GM06990 (cell line): Measurements from ENCODE around the gene COQ8B.
"Not testable (repeated sequence)": the region's sequence is repeated elsewhere in the genome, so short reads cannot be mapped to it uniquely, and the experiment has no call there.

Source experiments
- DNase-seq: peaks from one replicate; pipeline ENCODE4 v3.0.0-alpha.2; 2011; ENCODE audit not compliant: insufficient read length; ENCODE audit errors: extremely low read depth
- H3K27me3 ChIP-seq: replicated peaks from 2 replicates; pipeline ENCODE4 v1.6.0; 2011; ENCODE audit warnings: low read length; ENCODE audit not compliant: control insufficient read depth, insufficient read depth
- H3K36me3 ChIP-seq: 2 replicates; pipeline ENCODE4 v1.5.1; 2011; ENCODE audit warnings: low read length; ENCODE audit not compliant: control insufficient read depth, insufficient read depth
- H3K4me3 ChIP-seq: replicated peaks from 2 replicates; pipeline ENCODE4 v1.5.1; 2011; ENCODE audit warnings: low read depth, mild to moderate bottlenecking, control low read depth, low read length
- CTCF ChIP-seq: IDR thresholded peaks from 2 replicates; pipeline ENCODE4 v1.5.1; 2011; ENCODE audit warnings: low read length, control low read depth, mild to moderate bottlenecking, inconsistent platforms; ENCODE audit not compliant: insufficient read depth, poor library complexity, severe bottlenecking

COQ8B gene

GRCh38 chr19:40716482-40717324 is at the start of gene COQ8B, which contains the start of gene ITPKC:
Gene COQ8B, minus strand, starts transcription at chr19:40716886. Its CDS starts 2,254 bp downstream, at chr19:40714632.
Gene ITPKC, plus strand, starts transcription at chr19:40717112. Its CDS starts 24 bp downstream, at chr19:40717136.
- no peak for TF ChIP-seq CTCF
- Histone ChIP-seq H3K4me3 (peak within 1 kb of the TSS; percentile 82), H3K36me3 (no peaks in the 10 kb centered on the region; the same call in none of the 2 replicates), H3K27me3 (no peaks in the 10 kb centered on the region)
- peak; percentile 95 for DNase-seq

- H3K4me3 ChIP-seq, DNase-seq, H3K27me3 ChIP-seq: not testable (repeated sequence)
- peaks cover 34% of the 10 kb centered on the region for H3K36me3 ChIP-seq
These were observed 49.7 kb upstream of the COQ8B start for GRCh38 chr19:40766385-40766784.

DNA sequence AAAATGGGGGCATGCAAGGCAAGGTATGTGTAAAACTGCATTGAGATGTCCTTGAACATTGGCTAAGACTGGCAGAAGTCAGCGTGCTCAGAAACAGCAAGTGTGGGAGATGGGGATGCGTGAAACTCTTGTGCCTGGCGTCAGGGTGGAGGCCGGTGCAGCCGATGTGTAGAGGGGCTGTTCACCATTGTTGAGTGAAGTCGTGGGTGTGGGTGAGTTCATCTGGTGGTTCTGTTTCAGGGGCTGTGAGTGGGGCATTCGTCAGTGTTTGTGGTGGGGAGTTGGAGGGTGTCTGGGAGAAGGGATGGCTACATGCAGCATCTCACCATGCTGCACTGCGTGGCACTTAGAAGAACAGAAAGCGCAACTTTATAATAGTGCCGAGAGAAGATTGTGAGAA is 47.3 kb upstream of the COQ8B start:
- H3K27me3 ChIP-seq: no peaks in the 10 kb centered on the region
- H3K4me3 ChIP-seq: no peak overlapping the region
- no peak for TF ChIP-seq CTCF
- peaks cover 47% of the 10 kb centered on the region for H3K36me3 ChIP-seq
- no peak for DNase-seq

GRCh38 chr19:40763526-40763925 is 46.8 kb upstream of the COQ8B start:
- no peaks in the 10 kb centered on the region for H3K27me3 ChIP-seq
- peaks cover 47% of the 10 kb centered on the region for H3K36me3 ChIP-seq
- no peak overlapping the region for H3K4me3 ChIP-seq
- no peak for TF ChIP-seq CTCF
- no peak for DNase-seq

GRCh38 chr19:40762754-40763470 is 46.2 kb upstream of the COQ8B start:
- Histone ChIP-seq H3K36me3 (peaks cover 51% of the 10 kb centered on the region), H3K27me3 (no peaks in the 10 kb centered on the region), H3K4me3 (no peak overlapping the region)
- TF ChIP-seq CTCF: no peak
- DNase-seq: no peak

DNA sequence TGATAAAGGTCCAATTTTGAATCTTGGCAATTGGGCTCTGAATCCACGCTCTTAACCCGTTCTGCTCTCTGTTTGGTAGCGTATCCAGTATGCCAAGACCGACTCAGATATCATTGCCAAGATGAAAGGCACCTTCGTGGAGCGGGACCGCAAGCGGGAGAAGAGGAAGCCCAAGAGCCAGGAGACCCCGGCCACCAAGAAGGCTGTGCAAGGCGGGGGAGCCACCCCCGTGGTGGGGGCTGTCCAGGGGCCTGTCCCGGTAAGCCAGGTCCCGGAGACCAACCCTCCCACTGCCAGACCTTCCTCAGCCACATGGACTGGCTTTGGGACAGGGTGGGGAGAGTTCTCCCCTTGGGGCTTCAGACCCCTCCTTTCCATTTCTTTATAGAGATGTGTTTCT is 42.7 kb upstream of the COQ8B start:
- Histone ChIP-seq H3K4me3 (no peak overlapping the region), H3K27me3 (no peaks in the 10 kb centered on the region), H3K36me3 (peaks cover 59% of the 10 kb centered on the region)
- TF ChIP-seq CTCF: no peak
- no peak for DNase-seq
